Mesothelial cell of epicardium (in vitro differentiated cells): ENCODE data around the gene CGB2. TPM values are rescaled to one million over a fixed set of nuclear protein-coding genes. Genes with fewer than 3 reads are reported as not detected.

Source experiments
- DNase-seq, 2 experiments: peaks; one replicate each; pipeline ENCODE4 v3.0.0; 2021; ENCODE audit warnings: low spot score in 2 of 2; ENCODE audit not compliant: unreplicated experiment in 2 of 2
- H3K27ac Mint-ChIP-seq: 2 replicates; pipeline ENCODE4 v1.8.0; 2021; ENCODE audit warnings: mixed read lengths
- H3K27me3 Mint-ChIP-seq: 2 replicates; pipeline ENCODE4 v1.8.0; 2021; ENCODE audit warnings: low read depth, mixed read lengths
- H3K36me3 Mint-ChIP-seq: 2 replicates; pipeline ENCODE4 v1.8.0; 2021; ENCODE audit warnings: mixed read lengths
- H3K4me1 Mint-ChIP-seq: 2 replicates; pipeline ENCODE4 v1.8.0; 2021; ENCODE audit warnings: mixed read lengths
- H3K4me3 Mint-ChIP-seq: 2 replicates; pipeline ENCODE4 v1.8.0; 2021; ENCODE audit warnings: mild to moderate bottlenecking, moderate library complexity, mixed read lengths
- H3K9me3 Mint-ChIP-seq: 2 replicates; pipeline ENCODE4 v1.8.0; 2021; ENCODE audit warnings: mixed read lengths
- total RNA-seq: library from RNA; stranded (reverse); gene quantifications from 3 replicates; pipeline ENCODE4 v1.2.1, GENCODE V29; 2021
- TF ChIP-seq, protein P1 (sequence below): fragments of 200-600 bp; sonication (generic); IDR thresholded peaks from one replicate; pipeline ENCODE4 v1.5.0; 2021; ENCODE audit warnings: antibody characterized with exemption; ENCODE audit not compliant: unreplicated experiment

Gene CGB2
- total RNA-seq, 1 donor from 2014 or later = 4.7 TPM

DNA sequence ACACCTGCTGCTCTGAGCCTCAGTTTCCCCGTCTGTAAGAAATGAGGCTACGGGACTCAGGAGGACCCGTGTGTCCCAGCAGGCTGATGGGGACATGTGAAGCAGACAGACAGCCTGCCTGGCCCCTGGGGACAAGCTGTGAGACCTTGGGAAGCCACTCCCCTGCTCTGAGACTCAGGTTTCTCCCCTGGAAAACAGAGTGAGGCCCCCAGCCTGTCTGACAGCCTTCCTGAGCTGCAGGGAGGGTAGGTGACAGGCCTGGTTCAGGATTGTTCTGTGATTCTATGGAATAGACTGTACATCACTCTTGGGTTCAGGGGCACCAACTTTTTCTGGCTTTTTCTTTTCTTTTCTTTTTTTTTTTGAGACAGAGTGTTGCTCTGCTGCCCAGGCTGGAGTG is 35.9 kb downstream of the CGB2 start:
- H3K27ac Mint-ChIP-seq = peak overlapping the region; percentile 88

DNA sequence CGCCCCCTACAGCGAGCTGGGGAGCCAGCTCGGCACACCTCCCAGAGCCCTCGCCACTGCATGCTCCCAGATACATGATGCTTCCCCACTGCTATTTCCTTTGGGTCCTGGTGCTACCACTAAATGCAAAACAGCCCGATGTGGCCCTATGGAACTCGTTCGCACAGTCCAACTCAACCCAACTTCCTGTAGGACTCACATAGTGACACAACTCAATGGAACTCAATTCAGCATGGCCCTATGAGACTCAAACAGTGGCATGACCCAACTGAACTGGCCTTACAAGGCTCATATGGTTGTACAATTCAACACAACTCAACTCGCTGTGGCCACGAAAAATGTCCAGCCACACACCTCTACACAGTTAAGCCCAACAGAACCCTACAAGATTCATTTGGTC is 37.3 kb downstream of the CGB2 start:
- TF ChIP-seq, protein P1, sequence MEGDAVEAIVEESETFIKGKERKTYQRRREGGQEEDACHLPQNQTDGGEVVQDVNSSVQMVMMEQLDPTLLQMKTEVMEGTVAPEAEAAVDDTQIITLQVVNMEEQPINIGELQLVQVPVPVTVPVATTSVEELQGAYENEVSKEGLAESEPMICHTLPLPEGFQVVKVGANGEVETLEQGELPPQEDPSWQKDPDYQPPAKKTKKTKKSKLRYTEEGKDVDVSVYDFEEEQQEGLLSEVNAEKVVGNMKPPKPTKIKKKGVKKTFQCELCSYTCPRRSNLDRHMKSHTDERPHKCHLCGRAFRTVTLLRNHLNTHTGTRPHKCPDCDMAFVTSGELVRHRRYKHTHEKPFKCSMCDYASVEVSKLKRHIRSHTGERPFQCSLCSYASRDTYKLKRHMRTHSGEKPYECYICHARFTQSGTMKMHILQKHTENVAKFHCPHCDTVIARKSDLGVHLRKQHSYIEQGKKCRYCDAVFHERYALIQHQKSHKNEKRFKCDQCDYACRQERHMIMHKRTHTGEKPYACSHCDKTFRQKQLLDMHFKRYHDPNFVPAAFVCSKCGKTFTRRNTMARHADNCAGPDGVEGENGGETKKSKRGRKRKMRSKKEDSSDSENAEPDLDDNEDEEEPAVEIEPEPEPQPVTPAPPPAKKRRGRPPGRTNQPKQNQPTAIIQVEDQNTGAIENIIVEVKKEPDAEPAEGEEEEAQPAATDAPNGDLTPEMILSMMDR = no peak
- no peak for DNase-seq
- peaks cover 11% of the 10 kb centered on the region for H3K36me3 Mint-ChIP-seq
- peaks cover 47% of the 10 kb centered on the region for H3K4me1 Mint-ChIP-seq
- no peak overlapping the region for H3K27ac Mint-ChIP-seq
- H3K9me3 Mint-ChIP-seq = peaks cover 4% of the 10 kb centered on the region
- H3K27me3 Mint-ChIP-seq = peaks cover 43% of the 10 kb centered on the region
- H3K4me3 Mint-ChIP-seq = no peak overlapping the region

More for the DNA sequence above, 35.9 kb downstream of the CGB2 start:
- Mint-ChIP-seq H3K9me3 (peaks cover 4% of the 10 kb centered on the region), H3K4me3 (no peak overlapping the region), H3K27me3 (peaks cover 29% of the 10 kb centered on the region), H3K4me1 (peaks cover 46% of the 10 kb centered on the region), H3K36me3 (peaks cover 5% of the 10 kb centered on the region)
- TF ChIP-seq, protein P1 = no peak
- DNase-seq = no peak

DNA sequence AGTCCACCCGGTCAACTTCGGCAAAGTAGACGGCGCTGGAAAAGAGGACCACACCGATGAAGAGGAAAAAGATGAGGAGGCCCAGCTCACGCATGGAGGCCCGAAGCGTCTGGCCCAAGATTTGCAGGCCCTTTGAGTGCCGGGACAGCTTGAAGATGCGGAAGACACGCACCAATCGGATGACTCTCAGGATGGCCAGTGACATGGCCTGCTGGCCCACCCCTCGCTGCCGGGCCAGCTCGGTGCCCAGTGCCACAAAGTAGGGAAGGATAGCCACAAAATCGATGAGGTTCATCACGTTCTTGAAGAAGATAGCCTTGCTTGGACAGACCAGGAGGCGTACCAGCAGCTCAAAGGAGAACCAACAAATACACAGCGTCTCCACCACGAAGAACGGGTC is 38.7 kb downstream of the CGB2 start:
- Mint-ChIP-seq H3K9me3 (peaks cover 4% of the 10 kb centered on the region), H3K4me3 (peak overlapping the region; percentile 33), H3K27me3 (peaks cover 49% of the 10 kb centered on the region), H3K4me1 (peaks cover 38% of the 10 kb centered on the region), H3K27ac (no peak overlapping the region), H3K36me3 (peaks cover 11% of the 10 kb centered on the region)
- TF ChIP-seq, protein P1 = no peak
- no peak for DNase-seq

DNA sequence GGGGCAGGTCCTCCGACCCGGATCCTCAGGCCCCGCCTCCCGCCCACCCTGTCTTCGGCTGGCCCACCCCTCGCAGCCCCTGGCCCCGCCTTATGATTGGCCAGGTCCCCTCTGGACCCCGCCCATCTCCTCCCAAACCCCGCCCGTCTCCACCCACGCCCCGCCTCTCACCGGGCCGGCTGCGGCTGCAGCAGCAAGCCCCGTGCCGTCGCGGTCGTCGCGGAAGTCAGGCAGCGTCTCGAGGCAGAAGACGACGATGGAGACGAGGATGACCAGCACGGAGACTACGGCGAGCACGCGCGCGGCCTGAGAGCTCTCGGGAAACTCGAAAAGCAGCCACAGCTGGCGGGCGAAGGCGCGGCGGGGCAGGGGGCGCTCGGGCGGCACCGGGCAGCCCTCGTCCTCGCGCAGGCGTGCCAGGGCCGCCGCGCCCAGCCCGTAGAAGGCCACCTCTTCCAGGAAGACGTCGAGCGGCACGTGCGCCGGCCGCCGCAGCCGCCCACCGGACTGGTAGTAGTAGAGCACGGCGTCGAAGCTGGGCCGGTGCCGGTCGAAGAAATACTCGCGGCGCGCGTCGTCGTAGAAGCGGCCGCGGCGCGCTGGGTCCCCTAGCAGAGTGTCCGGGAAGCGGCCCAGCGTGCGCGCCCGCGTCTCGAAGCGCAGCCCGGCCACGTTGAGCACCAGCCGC is 40.3 kb downstream of the CGB2 start:
- Mint-ChIP-seq H3K27ac (no peak overlapping the region), H3K4me1 (peaks cover 23% of the 10 kb centered on the region), H3K4me3 (peak overlapping the region; percentile 43), H3K9me3 (peaks cover 4% of the 10 kb centered on the region), H3K27me3 (peaks cover 49% of the 10 kb centered on the region), H3K36me3 (peaks cover 11% of the 10 kb centered on the region)
- TF ChIP-seq, protein P1 = no peak
- DNase-seq = no peak

DNA sequence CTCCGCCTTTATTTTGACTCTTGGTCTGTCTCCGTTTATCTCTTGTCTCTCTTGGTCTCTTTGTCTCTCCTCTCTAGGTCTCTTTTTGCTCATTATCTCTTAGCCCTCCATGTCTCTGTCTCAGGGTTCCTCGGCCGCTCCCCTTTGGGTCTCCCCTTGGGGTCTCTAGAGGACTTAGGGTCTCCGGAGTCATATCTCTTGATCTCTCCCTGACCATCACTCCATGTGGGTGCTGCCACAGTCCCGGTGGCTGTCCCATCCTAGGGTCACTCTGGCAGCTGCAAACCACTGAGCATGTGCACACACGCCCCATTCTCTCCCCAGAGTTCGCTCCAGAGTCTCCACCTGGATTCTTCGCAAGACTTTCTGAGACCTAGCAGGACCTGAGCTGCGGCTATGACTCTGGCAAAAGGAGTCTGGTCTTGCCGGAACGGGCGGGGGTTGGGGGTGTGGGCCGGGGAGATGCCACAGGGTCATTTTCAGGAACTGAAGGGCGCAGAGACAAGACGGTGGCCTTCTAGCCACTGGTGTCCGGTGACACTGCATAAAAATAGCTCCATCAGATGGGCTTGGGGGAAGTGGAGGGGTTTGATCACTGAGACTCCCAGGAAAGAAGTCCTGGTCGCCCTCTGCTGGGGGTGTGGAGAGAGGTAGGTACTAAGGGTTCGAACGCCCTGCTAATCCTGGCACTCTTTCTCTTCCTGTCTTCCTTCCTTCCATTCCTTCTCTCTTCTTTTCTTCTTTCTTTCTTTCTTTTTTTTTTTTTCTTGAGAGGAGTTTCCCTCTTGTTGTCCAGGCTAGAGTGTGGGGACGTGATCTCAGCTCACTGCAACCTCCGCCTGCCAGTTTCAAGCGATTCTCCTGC is 42.1 kb downstream of the CGB2 start:
- peaks cover 11% of the 10 kb centered on the region for H3K36me3 Mint-ChIP-seq
- H3K27me3 Mint-ChIP-seq = peaks cover 49% of the 10 kb centered on the region
- no peak overlapping the region for H3K27ac Mint-ChIP-seq
- TF ChIP-seq, protein P1 = no peak
- H3K9me3 Mint-ChIP-seq = peaks cover 4% of the 10 kb centered on the region
- peak overlapping the region; percentile 50 for H3K4me3 Mint-ChIP-seq
- peaks cover 10% of the 10 kb centered on the region for H3K4me1 Mint-ChIP-seq
- DNase-seq = no peak
